DMS79 treated with DMSO at 0.1 percent for 48 hours (cell line): ENCODE data around the gene OR5C1.

ENCODE experiments used
- DNase-seq: peaks from one replicate; lab custom pipeline; 2025; lab: John Stamatoyannopoulos, UW

Gene OR5C1

GRCh38 chr9:122788831-122789230 lies at the start of gene OR5C1:
Gene OR5C1 (plus strand): TSS chr9:122788933. CDS start chr9:122788933, 0 bp downstream.
- DNase-seq: no peak

- DNase-seq: no peak
Observed at GRCh38 chr9:122742003-122742402, 46.7 kb upstream of the OR5C1 start, which contains the start of gene OR1L6. Gene OR1L6 (plus strand): TSS chr9:122742303. CDS start chr9:122749848, 7,545 bp downstream.

GRCh38 chr9:122754825-122755224 lies 33.9 kb upstream of the OR5C1 start:
- no peak for DNase-seq

GRCh38 chr9:122767817-122768216 lies 20.9 kb upstream of the OR5C1 start:
- no peak for DNase-seq

GRCh38 chr9:122777052-122777451 lies 11.7 kb upstream of the OR5C1 start:
- DNase-seq: no peak

GRCh38 chr9:122777935-122778627 lies 10.7 kb upstream of the OR5C1 start:
- no peak for DNase-seq

- no peak for DNase-seq
Observed at GRCh38 chr9:122779181-122779580, 9.6 kb upstream of the OR5C1 start.

- DNase-seq: no peak
Observed at GRCh38 chr9:122780026-122780425, 8.7 kb upstream of the OR5C1 start.

- DNase-seq: no peak
Observed at GRCh38 chr9:122781671-122782070, 7.1 kb upstream of the OR5C1 start.

- no peak for DNase-seq
Observed at GRCh38 chr9:122785269-122785668, 3.5 kb upstream of the OR5C1 start.

GRCh38 chr9:122786338-122786737 lies 2.4 kb upstream of the OR5C1 start:
- no peak for DNase-seq

- DNase-seq: no peak
Observed at GRCh38 chr9:122789256-122790046, 718 bp downstream of the OR5C1 start.

GRCh38 chr9:122791872-122792669 lies 3.3 kb downstream of the OR5C1 start:
- DNase-seq: no peak

GRCh38 chr9:122797316-122798063 lies 8.8 kb downstream of the OR5C1 start:
- no peak for DNase-seq

- no peak for DNase-seq
Observed at GRCh38 chr9:122800066-122801060, 11.6 kb downstream of the OR5C1 start, which contains the start of gene OR1K1. Gene OR1K1 (plus strand): TSS chr9:122800123. CDS start chr9:122800123, 0 bp downstream.

- DNase-seq: no peak
Observed at GRCh38 chr9:122806661-122807060, 17.9 kb downstream of the OR5C1 start.

GRCh38 chr9:122807271-122807900 lies 18.7 kb downstream of the OR5C1 start:
- no peak for DNase-seq

- no peak for DNase-seq
Observed at GRCh38 chr9:122808141-122808540, 19.4 kb downstream of the OR5C1 start.

- peak; percentile 57 for DNase-seq
Observed at GRCh38 chr9:122809261-122809660, 20.5 kb downstream of the OR5C1 start.
